HG03354 (cell line): ENCODE measurements around the gene TMPRSS6.

Experiments used
- ATAC-seq: cut with Tn5 transposase; IDR thresholded peaks from one replicate; pipeline ENCODE4 v1.9.1; 2021; ENCODE audit warnings: mild to moderate bottlenecking; ENCODE audit not compliant: unreplicated experiment, poor library complexity, severe bottlenecking

Gene TMPRSS6

GRCh38 chr22:37021710-37022482 is 87.6 kb downstream of the TMPRSS6 start:
- no peak for ATAC-seq

GRCh38 chr22:37021041-37021440 is 88.5 kb downstream of the TMPRSS6 start:
- ATAC-seq = no peak

- ATAC-seq = no peak
These were observed 89.4 kb downstream of the TMPRSS6 start for GRCh38 chr22:37020192-37020479.

DNA sequence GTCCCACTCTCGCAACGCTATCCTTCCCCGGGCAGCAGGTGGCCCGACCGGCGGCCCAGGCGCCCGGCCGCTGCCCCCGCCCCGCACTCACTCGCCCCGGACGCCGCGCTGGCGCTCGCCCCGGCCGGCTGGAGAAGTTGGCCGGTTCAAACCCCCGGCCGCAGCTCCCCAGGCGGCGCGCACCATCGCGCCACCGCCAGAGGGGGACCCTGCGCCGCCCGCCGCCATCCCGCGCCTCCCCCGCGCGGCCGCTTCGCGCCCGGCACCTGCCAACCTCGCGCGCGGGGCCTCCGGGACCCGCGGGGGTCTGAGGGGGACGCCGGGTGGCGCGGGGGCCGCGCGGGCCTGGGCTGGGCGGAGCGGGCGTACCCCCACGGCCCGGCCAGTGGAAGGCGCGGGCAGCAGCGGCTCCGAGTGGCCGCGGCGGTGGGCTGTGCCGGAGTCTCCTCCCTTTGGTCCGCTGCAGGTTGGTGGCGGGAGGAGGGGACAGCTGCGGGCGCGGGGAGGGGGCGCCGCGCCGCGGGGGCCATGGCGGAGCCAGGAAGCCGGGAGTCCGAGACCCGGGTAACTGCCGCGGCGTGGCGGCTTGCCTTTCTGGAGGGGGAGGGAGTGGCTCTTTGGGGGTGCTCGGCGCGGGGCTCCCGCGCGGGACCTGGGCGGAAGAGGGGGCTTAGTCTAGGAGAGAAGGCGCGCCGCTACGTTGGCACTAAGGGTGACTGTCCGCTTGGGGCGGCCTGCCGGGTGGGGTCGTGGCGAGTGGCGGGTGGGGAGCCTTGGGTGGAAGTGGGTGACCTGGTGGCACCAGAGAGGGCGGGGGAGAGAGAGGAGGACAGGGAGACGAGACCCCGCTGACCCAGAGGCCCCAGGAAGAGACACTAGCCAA is 90.0 kb downstream of the TMPRSS6 start, which contains the start of the genes MPST and TST:
Gene MPST (plus strand): TSS at position 434 of the 883 bp plus-strand sequence. CDS start 95 bp downstream, at position 529.
Gene TST (minus strand): TSS at position 139 of the 883 bp plus-strand sequence. CDS start 715 bp downstream, outside the sequence.
- ATAC-seq = peak; percentile 67

GRCh38 chr22:37018815-37019308 is 90.7 kb downstream of the TMPRSS6 start:
- peak; percentile 33 for ATAC-seq

DNA sequence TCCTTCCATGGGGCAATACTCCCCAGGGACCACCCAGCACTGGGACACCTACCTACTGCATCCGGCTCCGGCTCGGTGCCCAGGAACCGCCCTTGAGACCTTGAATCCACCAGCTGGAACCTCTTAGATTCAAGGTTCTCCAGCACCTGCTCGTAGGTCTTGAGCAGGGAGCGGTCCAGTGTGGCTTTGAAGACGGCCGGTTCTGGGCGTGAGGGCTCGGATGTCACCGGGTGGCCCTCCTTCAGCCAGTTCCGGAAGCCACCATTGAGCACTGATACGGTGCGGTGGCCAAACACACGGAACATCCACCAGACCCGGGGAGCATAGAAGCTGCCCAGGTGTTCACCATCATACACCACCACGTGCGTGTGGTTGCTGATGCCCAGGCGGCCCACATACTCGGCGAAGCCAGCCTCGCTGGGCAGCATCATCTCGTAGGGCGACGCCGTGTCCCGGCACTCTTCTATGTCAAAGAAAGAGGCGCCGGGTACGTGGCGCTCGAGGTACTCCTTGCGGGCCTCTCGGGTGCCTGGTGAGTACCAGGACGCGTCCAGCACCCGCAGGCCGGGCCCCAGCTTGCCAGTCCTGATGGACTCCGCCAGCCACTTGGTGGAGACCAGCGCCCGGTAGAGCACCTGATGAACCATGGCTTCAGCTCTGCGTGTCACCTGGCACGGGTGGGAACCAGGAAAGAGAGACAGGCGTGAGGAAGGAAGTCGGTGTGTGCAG is 91.3 kb downstream of the TMPRSS6 start:
- ATAC-seq = no peak

- no peak for ATAC-seq
These were observed 92.2 kb downstream of the TMPRSS6 start for GRCh38 chr22:37017356-37017755.

DNA sequence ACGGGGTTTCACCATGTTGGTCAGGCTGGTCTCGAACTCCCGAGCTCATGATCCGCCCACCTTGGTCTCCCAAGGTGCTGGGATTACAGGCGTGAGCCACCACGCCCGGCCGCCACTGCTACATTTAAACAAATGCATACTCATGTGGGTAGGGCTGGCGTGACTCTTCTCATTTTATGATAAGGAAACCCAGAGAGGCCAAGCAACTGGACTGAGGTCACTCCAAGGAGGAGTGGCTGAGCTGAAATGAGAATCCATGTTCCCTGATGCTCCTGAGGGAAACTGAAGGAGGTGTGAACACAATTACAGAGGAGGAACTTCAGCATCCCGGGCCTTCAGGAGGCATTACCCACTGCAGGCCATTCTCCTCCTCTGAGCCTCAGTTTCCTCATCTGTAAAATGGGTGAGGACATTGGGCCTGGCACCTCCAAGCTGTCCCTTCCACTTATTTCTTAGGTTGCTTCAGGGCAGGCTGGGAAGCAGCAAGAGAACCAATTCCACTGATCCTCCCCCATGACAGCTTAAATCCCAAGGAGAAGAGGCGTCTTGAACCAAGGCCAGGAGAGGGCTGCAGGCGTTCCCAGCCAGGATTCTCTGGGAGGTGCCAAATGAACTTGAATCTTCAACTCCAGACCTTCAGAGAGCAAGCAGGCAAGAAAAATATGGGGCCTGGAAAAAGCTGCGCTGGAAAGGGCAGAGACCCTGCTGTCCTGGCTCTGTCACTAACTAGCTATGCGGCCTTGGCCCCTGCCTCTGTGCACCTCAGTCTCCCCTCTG is 93.2 kb downstream of the TMPRSS6 start:
- no peak for ATAC-seq

- ATAC-seq = no peak
These were observed 94.0 kb downstream of the TMPRSS6 start for GRCh38 chr22:37015587-37015878.
